GM12874 (cell line): ENCODE data around the gene USP3.

Experiments
- TF ChIP-seq, protein P1 (sequence below): IDR thresholded peaks from 2 replicates; pipeline ENCODE4 v1.5.1; 2011; ENCODE audit warnings: low read depth, mild to moderate bottlenecking, control low read depth, low read length, moderate library complexity; ENCODE audit not compliant: insufficient read depth

Gene USP3

GRCh38 chr15:63576441-63576840 lies 72.0 kb downstream of the USP3 start:
- TF ChIP-seq, protein P1, sequence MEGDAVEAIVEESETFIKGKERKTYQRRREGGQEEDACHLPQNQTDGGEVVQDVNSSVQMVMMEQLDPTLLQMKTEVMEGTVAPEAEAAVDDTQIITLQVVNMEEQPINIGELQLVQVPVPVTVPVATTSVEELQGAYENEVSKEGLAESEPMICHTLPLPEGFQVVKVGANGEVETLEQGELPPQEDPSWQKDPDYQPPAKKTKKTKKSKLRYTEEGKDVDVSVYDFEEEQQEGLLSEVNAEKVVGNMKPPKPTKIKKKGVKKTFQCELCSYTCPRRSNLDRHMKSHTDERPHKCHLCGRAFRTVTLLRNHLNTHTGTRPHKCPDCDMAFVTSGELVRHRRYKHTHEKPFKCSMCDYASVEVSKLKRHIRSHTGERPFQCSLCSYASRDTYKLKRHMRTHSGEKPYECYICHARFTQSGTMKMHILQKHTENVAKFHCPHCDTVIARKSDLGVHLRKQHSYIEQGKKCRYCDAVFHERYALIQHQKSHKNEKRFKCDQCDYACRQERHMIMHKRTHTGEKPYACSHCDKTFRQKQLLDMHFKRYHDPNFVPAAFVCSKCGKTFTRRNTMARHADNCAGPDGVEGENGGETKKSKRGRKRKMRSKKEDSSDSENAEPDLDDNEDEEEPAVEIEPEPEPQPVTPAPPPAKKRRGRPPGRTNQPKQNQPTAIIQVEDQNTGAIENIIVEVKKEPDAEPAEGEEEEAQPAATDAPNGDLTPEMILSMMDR: no peak

DNA sequence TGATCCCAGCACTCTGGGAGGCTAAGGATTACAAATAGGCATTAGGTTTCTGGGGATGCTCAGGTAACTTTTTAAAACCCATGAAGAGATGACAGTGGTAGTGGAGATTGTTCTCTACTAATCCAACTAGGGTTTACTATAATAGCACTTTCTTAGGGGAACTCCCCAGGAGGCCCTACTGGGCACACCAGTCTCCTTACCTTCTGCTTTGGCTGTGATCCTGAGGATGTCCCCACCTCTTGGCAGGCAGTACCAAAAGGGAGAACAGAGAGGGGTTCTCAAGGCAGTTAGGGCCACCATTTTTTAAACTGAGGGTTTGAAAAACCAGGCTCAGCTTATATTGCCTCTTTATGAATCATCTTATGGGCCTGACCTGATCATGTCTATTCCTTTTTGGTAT lies 77.8 kb downstream of the USP3 start:
- TF ChIP-seq, protein P1: no peak

- TF ChIP-seq, protein P1: no peak
Measured at GRCh38 chr15:63582718-63583426, 78.5 kb downstream of the USP3 start.

- TF ChIP-seq, protein P1: no peak
Measured at GRCh38 chr15:63586790-63587189, 82.4 kb downstream of the USP3 start.

GRCh38 chr15:63587527-63587926 lies 83.1 kb downstream of the USP3 start:
- TF ChIP-seq, protein P1: no peak

DNA sequence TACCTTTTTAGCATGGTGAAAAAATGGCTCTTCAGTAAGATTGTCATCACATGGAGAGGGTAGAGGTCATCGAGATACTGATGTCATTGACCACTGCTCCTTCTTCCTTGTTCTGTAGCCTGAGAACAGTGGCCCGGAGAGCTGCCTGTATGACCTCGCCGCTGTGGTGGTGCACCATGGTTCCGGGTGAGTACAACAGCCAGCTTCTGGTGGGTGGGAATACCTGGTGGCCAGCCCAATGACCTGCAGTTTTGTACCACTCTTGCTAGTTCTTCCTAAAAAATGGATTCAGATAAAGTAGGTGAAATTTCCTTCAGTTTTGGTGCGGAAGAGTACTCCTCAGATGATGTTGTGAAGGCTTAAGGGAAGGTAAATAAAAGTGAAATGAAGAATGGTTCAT lies 84.4 kb downstream of the USP3 start:
- TF ChIP-seq, protein P1: no peak

- TF ChIP-seq, protein P1: no peak
Measured at GRCh38 chr15:63593705-63594671, 89.6 kb downstream of the USP3 start.
